UCSD-AML1 (cell line): ENCODE data around the gene POLA2.
"Not testable (repeated sequence)": the region's sequence is repeated elsewhere in the genome, so short reads cannot be mapped to it uniquely, and the experiment has no call there.

Experiments used
- DNase-seq: peaks from one replicate; lab custom pipeline; 2025; ENCODE audit not compliant: unreplicated experiment; lab: John Stamatoyannopoulos, UW

Gene POLA2

DNA sequence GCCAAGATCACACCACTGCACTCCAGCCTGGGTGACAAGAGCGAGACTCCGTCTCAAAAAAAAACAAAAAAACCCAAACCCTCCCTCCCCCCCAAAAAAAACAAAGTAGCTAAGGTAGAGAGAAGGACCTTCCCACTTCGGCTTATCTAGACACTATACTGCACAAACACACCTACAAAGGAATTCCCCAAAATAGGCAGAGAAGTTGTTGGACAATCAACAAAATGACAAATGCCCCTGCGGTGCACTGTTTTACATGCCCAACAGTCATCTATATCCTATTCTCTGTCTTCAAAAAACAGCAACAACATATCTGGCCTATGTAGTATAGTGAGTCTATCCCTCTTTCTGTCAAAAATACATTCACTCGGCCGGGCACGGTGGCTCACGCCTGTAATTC is 65.3 kb downstream of the POLA2 start:
- DNase-seq = no peak

DNA sequence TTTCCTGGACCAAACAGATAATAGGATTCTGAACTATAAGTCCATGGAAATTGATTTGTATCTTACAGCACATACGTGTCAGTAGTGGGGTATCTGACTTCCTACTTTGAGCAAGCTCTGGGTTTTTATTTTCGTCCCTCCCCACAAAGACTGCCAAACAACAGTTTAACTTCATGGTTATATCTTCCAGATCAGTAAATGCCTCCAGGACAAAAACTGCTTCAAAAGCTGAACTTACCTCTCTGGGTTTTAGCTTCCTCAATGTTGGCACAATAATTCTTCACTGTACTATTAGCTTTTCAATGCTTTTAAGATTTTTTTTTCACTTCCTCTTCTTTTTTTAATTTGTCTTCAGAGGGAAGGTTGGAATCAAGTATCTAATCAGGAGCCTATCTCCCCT is 67.7 kb downstream of the POLA2 start:
- no peak for DNase-seq

DNA sequence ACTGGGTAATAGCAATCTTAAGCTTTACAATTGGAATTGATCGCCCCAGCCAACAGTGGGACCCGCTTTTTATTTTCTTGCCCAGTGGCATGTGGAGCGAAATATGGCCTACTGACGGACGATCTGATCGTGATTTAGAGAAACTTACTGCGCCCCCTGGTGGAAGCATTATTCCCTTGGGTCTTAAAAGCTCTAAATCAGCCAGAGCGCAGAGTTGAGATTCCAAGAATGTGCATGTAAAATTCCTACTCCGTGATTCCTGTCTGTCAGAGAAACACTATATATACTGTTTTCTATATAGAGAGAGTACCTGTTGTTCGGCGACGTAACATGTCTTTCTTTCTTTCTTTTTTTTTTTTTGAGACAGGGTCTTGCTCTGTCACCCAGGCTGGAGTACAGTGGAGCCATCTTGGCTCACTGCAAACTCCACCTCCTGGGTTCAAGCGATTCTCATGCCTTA is 68.2 kb downstream of the POLA2 start:
- peak; percentile 65 for DNase-seq

DNA sequence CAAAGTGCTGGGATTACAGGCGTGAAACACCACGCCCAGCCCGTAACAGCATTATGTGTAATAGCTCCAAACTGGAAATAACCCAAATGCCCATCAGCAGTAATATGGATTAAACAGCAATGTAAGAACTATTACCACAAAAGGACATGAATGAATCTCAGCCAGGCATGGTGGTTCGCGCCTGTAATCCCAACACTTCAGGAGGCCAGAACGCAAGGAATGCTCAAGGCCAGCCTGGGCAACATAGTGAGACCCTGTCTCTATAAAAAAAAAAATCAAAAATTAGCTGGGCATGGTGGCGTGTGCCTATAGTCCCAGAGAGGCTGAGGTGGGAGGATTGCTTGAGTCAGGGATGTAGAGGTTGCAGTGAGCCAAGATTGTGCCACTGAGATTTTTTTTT is 68.8 kb downstream of the POLA2 start:
- no peak for DNase-seq

DNA sequence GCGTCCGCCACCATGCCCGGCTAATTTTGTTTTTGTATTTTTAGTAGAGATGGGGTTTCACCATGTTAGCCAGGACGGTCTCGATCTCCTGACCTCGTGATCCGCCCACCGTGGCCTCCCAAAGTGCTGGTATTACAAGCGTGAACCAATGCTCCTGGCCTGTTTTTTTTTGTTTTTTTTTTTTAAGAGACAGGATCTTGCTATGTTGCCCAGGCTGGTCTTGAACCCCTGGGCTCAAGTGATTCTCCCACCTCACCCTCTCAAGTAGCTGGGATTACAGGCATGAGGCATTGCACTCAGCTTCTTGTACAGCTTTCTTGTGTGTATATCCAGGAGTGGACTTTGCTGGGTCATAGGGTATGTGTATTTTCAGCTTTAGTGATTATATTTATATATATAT is 70.8 kb downstream of the POLA2 start:
- not testable (repeated sequence) for DNase-seq

DNA sequence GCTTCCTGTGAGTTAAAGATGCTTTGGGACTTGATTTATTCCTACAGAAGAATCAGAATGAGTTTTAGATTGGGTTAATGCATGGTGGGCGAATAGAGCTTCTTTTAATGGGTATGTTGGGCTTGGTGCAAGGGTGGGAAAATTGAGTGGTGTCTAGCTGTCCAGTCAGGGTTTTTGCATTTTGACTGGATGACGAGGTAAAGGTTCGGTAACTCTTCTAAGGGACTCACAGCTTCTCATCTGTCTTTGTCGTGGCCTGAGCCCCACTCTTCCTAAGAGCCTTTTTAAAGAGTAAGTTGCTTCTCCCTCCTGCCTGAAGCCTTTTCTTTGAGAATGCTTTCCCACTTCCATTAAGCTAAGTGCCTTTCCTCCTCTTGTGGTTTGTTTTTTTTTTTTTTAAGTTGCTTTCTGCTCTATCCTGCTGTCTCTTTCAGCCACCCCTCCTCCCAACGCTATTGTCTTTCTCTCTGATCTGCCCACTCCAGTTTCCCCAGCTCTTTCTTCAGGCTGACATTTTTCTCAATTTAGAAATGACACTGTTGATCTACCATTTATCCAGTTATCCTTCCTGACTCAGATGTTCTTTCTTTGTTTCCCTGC is 73.0 kb downstream of the POLA2 start:
- no peak for DNase-seq

DNA sequence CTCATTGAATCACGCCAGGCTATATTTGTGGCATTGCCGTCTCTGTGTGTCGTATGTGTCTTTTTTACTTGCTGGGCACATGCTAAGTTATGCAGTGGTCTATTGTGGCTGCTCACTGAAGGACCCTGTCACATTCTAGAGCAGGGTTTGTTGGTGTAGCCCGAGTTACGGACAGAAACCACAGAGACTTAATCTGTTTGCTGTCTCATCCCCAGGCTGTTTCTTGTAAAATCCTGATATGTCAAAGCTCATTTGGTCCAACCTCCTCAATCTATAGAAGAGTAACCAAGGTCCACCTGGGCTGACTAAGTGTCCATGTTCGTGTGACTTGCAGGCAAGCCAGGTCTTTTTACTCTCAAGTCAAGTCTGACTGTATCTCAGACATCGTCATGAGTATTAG is 76.9 kb downstream of the POLA2 start:
- DNase-seq = no peak

DNA sequence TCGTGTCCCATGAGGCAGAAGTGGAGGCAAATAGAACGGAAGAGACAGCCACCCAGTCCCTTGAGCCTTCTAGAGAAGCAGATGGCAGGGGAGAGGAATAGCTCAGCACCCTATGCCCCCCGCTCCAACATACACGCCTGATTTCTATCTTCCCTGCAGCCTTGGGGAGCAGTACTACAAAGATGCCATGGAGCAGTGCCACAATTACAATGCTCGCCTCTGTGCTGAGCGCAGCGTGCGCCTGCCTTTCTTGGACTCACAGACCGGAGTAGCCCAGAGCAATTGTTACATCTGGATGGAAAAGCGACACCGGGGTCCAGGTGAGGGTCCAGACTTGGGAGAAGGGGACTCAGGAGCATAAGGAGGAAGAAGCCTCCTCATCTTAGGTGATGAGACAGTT is 78.5 kb downstream of the POLA2 start:
- no peak for DNase-seq

DNA sequence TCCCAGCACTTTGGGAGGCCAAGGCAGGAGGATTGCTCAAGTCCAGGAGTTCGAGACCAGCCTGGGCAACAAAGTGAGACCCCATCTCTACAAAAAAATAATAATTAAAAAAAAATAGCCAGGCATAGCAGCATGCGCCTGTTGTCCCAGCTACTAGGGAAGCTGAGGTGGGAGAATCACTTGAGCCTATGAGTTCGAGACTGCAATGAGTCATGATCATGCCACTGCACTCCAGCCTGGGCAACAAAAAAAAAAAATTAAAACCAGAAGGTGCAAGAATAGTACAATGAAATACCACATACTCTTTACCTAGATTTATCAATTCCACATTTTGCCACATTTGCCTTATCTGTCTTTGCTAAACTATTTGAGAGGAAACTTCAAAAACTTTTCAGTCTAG is 80.1 kb downstream of the POLA2 start:
- DNase-seq = no peak
